ENCODE data around the gene CNKSR3.

The CNKSR3 gene

DNA sequence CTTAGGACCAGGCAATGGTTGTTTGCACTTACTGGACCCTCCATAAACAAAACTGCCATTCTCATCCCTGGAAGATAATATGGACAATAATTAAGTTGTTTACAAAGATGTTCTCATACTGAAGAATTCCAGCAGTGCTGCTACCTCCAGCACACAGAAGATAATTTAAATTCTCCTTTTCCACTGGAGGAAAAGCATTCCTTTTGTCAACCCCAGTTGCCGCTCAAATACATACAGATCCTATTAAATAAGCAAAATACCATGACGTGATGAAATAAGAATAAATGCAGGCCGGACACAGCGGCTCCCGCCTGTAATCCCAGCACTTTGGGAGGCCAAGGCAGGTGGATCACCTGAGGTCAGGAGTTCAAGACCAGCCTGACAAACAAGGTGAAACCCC lies 99.4 kb downstream of the CNKSR3 start:
- no peak for DNase-seq

DNA sequence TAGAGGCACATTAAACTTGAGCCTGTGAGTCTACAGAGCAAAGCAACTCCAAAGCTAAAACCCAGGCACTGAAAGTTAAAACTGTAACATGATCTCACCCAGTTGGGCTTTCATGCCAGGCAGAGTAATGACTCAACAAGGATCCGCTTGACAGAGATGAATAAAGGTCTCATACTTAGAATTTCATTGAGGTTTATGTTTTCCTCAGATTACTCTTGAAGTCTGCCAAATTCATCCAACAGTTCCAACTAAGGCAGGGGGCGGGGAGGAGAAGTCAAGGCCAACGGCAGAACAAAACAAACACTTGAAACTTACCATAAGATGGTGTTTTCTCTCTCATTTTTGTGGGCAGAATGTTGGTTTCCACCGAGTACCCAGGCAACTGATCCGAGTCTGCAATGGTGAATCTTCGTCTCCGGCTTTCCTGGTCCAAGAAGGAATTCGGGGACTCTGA lies 99.8 kb downstream of the CNKSR3 start:
- DNase-seq: no peak

DNA sequence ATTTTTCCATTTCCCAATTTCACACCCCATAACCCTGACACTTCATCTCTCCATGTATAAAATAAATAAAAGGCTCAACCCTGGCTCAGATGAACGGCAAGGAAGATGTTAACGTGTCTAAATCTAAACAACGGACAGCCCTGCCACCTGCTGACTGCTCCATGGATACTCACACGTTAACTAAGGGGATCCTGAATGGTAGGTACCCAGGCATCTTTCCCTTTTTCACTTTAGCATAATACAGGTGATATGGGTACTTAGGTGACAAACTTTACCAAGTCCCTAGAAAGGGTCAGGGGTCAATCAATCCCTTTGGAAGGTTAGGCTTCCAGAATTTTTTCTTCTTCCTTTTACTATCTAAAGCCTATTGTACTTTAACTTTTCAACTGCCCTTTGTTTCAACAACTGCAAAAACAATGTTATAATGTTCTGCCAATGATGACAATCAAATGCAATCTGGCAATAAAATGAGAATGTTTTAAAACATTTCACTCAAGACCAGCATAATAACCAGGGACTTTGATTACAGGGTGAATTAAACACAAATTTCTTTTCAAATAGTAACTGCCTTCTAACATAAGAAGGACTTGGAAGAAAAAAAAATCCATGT lies 101.5 kb downstream of the CNKSR3 start:
- no peak for DNase-seq

DNA sequence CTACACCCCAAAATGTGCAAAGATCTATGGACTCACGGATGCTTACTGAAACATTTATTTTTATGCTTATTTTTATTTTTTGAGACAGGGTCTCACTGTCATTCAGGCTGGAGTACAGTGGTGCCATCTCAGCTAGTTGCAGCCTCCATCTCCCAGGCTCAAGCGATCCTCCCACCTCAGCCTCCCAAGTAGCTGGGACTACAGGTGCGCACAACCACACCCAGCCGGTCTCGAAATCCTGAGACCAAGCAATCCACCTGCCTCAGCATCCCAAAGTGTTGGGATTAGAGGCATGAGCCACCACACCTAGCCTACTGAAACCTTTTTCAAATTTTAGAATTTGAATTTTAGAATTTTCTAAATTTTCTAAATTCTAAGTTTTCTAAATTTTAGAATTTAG lies 103.0 kb downstream of the CNKSR3 start:
- DNase-seq: no peak

DNA sequence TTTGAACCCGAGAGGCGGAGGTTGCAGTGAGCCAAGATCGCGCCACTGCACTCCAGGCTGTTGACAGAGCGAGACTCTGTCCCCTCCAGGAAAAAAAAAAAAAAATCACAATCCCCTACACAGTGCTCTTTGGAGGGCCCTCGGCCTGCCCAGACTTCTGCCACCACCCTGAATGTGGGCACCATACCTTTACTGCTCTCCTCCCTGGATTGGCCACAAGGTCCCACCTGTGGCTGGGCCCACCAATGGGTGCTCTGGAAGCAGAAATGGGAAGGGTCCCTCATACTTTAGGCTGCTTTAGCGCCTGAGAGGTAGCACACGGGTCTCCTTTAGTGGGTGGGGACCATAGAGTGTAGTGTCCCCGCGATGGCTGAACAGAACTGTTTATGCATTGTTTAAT lies 103.6 kb downstream of the CNKSR3 start:
- DNase-seq: no peak

DNA sequence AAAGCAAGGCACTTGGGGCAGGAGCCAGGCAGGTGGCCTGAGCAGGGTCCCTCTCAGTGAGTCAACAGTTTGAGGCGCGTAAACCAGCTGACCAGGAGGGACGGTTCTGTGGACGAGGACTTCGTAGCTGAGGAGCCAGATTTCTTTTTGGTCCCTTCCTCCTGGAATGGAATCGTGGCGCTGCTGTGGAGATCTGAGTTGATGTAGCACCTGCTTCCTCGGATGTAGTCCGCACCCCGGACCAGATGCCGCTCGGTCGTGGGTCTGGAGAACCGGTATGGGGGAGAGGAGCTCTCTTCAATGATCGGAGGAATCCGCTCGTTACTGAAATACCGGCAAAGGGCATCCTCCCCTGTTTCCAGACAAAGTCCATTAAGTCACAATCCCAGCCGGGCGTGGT lies 104.2 kb downstream of the CNKSR3 start:
- no peak for DNase-seq

DNA sequence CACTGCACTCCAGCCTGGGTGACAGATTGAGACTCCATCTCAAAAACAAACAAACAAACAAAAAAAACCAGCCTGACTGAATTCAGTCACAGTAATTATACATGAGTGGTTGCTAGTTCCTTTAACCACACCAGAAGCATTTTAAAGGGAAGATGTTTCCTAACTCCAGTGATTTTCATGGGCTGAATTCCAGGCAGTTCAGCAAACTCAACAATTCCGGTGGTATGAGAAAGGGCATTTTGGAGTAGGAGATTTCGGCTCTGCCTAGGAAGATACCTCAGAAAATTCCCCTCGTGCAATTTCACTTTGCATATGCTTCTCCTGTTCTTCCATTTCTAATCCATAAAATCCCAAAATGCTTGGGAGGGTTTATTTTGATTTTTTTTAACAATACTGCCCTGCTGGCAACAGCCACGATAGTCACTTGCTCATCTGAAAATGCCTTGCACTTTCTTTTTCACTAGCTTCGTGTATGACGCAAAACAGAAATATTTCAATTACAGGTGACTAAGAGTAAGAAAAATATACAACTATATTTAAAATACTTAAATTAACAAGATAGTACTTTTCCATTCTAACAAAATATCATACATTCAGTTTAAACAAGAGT lies 105.6 kb downstream of the CNKSR3 start:
- no peak for DNase-seq

DNA sequence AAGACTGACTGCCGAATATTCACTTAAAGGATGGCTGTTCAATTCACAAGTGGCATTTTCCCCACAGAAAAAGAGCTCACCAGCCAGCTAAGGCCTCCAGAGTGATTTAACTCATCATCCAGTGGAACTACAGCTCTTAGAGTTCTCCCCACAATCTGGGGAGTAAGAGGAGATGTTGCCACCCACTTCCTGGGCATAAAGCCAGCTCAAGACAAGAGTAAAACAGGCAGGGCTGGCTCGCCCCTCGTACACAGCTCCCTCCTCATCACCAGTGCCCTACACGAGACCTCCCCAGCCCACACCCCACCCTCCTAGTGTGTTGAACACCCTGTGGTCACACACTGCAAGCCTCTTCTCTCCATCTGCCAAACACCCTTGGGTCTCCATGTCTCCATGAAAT lies 106.7 kb downstream of the CNKSR3 start:
- DNase-seq: no peak

DNA sequence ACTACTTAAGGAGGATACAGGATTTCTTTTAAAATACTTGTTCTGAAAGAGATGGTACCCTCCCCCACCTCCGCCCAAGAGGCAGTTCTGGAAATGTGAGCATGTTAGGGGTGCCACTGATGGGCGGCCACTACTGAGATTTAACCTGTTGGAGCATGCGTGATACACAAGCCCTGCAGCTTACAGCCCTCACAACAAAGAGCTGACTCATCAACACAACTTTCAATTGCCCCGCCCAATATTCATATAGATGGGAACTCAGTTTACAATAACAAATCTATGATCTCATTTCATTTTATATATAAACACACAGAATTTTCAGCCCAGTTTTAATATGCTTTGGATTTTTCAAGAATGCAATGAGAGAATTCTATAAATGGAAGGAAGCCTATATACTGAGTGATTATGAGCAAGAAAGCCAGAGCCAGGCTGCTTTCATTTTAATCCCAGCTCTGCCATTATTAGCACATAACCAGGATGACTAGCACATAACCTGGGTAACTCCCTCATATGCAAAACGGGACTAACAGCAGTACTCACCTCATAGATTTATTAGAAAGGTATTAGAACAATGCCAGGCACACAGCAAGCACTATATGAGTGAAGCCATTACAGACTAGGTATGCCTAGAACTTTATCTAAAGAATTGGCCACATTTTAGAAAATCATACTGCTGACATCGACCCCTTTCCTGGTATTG lies 108.3 kb downstream of the CNKSR3 start:
- no peak for DNase-seq

DNA sequence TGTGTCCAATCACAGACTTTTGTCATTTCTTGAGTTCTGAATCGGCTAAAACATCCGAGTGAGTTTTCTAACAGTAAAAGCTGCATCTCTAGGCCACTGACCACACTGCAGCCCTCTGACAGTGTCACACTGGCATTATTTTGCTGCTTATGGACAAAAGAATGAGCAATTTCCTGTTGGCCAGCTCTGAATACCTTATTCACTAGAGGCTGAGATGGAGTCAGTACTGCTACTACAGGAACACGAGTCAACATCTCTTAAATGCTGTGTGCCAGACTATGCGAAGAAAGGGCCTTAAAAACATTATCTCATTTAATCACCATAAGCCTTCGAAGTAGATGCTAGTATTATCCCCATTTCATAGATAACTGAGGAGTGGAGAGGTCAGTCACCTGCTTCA lies 111.4 kb downstream of the CNKSR3 start:
- no peak for DNase-seq

DNA sequence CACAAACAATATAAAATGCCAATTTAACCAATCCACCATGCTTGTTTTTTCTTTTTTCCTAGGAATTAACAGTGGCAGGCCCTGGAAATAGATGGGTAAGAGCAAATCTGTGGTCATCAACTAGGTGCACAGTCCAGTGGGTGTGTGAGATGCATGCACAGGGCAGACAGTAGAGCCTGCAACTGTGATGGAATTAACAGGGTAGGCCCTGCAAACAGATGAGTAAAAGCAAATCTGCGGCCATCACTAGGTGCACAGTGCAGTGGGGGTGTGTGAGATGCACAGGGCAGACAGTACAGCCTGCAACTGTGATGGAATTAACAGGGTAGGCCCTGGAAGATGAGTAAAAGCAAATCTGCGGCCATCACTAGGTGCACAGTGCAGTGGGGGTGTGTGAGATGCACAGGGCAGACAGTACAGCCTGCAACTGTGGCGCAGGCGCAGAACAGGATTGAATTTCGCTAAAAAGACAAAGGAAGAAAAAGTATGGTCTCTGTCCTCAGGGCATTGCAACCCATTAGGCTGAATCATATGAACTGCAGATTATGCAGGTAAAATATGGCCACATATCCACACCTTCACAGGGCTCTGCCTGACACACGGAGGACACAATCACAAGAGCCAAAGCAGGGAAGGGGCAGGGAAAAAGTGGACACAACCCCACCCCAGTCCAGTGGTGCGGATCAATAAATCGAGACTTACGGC lies 112.8 kb downstream of the CNKSR3 start:
- no peak for DNase-seq

DNA sequence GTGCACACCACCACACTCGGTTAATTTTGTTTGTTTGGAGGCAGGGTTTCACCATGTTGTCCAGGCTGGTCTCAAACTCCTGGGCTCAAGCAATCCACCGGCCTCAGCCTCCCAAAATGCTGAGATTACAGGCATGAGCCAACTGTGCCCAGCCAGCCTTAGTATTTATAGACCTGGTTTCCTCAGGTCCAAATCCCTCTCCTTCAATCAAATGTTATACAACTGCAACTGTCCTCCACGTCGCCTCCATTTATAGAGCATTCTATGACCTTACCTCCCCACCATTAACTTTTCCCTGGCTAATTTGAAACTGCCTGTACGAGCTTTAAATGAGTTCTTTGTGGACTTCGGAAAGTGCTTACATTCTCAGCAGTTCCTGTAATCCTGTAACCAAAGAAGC lies 114.6 kb downstream of the CNKSR3 start:
- no peak for DNase-seq

DNA sequence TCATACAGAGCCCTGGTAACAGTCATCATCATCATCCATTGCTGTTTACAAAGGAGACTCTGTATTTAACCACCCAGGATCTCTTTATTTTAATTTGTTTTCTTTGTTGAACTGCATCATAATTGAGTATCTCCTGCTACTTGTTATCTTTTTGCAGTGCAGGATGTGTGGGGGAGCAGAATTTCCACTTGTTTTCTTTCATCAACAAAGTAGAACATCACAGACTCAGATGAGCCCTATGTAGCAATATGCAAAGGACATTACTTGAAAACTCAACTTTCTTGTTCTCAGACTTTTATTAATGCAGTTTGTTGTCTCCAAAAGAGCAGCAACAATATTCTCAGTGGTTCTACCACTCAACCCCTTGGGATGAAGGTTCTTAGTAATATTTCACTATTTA lies 115.2 kb downstream of the CNKSR3 start:
- no peak for DNase-seq

DNA sequence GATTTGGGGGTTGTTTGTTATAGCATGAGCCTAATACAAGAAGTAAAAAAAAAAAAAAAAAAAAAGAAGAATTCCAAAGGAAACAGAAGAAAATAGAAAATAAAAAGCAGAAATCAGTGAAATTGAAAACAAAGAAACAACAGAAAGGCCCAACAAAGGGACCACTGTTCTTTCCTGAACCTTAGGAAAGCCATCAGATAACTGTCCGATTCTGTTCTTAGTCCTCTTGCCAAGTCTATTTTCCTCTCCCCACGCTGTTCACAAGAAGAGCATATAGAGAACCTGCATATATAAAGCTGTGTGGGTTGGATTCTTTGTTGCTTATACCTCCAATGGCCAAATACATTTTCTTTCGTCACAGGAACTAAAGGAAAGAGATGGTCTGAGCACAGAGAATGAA lies 115.9 kb downstream of the CNKSR3 start:
- DNase-seq: no peak

DNA sequence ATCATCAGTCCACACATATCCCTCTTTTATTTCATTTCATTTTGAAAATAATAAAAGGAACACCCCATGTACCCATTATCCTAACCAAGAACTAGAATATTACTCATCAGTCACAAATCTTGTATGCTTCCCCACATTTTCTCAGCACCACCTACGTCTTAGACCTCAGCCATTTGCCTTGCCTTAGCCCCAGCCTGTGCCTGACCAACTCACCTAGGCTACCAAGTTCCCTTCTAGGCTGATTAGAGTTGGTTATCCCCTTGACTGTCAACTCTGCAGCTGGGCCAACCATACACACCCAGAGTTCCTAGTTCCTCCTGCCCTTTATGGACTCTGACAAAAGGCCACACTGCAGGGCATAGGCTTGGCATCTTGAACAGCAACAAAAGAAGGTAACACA lies 120.5 kb downstream of the CNKSR3 start:
- no peak for DNase-seq

DNA sequence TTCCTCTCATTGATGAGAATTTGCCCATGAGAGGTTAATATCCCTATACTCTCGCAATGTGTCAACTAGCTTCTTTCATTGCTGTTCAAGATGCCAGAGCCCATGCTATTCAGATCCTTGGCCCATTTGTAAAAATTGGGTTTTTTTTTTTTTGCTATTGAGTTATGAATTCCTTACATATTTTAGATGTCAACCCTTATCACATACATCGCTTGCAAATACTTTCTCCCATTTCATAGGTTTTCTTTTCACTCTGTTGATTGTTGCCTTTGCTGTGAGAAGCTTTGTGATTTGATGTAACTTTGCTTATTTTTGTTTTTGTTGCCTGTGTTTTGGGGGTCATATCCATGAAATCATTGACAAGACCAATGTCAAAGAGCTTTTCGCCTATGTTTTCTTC lies 121.7 kb downstream of the CNKSR3 start:
- DNase-seq: no peak

DNA sequence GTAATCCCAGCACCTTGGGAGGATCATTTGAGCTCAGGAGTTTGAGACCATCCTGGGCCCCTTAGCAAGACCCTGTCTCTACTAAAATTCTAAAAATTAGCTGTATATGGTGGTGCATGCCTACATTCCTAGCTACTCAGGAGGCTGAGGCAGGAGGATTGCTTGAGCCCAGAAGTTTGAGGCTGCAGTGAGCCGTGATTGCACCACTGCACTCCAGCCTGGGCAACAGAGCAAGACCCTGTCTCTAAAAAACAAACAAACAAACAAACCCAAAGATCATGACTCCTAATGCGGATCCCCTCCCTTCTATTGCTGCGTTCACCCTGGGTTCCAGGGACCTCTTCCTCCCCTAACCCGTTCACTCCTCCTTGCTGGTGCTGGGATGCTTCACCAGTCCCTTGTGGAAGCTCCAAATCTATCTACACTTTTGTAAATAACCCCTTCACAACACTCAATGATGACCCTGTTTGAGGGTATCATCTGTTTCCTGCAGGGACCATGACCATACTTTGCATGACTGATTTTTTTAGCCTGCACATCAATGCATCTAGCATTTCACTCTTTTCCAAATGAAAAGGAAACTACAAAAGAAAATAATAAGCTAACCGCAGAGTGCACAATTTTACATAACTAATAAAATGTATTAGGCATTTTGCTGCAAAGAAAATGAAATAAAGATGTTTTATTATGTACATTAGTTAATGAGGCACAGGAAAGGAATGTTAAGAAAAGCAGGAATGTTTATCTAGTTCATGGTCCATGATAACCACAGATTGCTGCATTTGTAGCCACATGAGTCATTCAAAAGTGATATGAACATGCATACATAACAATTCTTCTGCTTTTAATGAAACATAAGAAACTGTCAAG lies 123.4 kb downstream of the CNKSR3 start:
- no peak for DNase-seq

DNA sequence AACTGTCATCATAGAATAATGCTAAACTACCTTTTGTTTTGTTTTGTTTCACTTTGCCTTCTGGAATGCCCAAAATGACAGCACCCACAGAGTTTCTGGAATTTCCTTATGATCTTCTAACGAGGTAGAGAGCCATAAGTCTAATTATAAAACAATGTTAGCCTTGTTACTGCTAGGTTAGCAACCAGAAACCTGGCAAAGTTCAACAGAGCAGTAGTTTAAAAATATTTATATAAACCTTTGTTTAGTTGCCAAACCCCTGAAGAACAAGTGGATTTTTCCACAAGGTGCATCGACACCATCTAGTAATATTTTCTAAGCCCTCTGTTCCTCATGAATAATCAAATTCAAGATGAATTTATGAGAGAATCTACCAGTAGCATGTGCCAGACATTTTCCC lies 126.3 kb downstream of the CNKSR3 start:
- no peak for DNase-seq

DNA sequence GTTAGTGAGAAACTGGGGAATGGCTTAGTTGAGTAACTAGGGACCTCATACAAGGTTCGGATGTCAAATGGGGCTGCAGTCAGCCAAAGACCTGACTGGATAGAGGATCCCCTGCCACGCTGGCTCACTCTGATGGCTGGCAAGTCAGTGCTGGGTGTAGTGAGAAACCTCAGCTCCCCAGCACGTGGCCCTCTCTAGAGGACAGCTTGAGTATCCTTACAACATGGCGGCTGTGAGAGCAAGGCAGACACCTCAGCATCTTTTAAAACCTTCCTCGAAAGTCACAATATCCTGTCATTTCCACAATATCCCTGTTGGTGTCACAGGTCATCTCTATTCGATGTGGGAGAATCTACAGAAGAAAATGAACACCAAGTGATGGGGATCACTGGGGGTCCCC lies 127.2 kb downstream of the CNKSR3 start:
- DNase-seq: no peak

DNA sequence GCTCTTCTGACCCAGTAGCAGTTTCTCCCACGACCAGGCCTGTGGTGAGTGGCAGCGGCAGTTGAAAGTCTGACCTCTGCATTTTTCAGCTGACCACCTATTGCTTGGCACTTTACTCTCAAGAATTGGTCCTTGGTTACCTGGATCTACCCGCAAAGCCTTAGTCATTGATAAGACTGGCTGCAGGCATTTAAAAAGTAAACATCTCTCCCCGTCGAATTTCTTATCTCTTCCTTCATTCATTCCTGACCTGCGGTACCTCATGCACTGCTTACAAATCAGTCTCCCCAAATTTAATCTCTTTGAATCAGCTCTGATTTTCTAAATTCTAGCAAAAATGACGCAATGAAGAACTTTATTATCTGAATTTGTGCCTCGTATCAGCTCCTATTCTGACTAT lies 127.7 kb downstream of the CNKSR3 start:
- DNase-seq: no peak

DNA sequence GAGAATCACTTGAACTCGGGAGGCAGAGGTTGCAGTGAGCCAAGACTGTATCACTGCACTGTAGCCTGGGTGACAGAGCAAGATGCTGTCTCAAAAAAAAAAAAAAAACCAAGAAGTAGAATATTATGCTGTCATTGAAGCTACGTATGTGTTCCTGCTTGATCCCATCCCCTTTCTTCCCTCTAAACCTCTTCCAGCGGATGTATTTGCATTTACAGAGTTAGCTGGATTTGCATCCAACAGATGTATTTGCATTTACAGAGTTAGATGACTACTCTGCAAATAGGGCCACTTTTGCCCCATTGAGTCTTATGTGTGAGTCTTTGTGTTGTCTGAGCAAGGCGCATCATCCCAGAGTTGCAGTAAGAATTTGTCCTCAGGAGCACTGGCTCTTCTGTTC lies 128.9 kb downstream of the CNKSR3 start:
- no peak for DNase-seq

DNA sequence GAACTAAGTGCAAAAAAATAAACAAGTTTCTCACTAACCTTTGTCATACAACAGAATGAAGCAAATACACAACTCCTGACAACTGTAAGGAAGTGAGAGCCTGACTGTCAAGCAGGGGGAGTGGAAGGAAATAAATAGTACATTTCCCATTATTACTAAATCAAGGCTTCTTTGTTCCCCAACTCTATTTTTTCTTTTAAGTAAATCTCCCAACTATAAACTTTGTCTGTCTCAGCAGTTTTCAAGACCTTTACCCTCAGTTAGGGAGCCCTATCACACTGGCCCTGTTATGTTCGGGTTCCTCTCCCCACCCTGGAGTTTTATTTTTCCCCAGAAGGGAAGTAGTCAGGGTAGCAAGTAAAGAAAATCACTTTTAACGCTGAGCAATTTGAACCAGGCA lies 129.7 kb downstream of the CNKSR3 start:
- DNase-seq: peak; percentile 52 to 70

DNA sequence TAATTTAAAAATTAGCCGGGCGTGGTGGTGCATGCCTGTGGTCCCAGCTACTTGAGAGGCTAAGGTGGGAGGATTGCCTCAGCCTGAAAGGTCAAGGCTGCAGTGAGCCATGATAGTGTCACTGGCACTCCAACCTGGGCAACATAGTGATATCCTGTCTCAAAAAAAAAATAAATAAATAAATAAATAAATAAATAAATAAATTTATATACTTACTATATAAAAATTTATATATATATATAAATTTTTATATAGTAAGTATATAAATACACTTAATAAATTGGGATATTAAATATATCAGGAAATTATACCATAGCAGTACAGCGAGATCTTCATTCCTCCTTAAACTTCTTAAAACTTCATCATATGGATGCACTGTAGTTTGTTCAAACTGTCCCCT lies 130.9 kb downstream of the CNKSR3 start:
- no peak for DNase-seq
